GM19240 (cell line): Measurements from ENCODE around the gene BICC1.
"Not testable (repeated sequence)": the region's sequence is repeated elsewhere in the genome, so short reads cannot be mapped to it uniquely, and the experiment has no call there.

Experiments used
- DNase-seq: peaks from one replicate; pipeline ENCODE4 v3.0.0; 2011; ENCODE audit warnings: low spot score; ENCODE audit not compliant: insufficient read length

BICC1 gene

GRCh38 chr10:58567652-58568051 lies 55.0 kb downstream of the BICC1 start:
- DNase-seq = no peak

DNA sequence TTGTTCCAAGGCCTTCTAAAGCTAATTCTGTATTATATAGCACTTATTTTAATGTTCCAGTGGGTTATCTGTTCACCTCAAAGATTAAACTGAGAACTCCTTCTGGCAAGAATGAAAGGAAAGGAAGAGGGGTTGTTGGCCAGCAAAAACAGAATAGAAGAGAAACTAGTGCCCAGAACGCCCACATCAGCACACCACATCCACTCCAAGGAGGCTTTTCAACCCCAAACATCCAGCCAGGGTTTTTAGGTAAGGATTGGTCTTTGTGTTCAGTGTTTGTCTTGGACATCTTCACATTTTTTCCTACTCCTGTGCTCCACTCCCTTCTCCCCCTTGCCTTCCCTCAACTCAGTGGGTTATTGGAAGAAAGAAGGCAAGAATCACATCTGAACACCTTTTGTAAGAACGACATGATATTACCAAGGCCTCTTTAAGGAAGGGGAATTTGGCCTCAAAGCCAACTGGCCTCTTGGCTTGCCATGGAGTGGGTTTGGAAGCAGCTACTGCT lies 55.8 kb downstream of the BICC1 start:
- DNase-seq = no peak

GRCh38 chr10:58570307-58570723 lies 57.6 kb downstream of the BICC1 start:
- DNase-seq = no peak

- DNase-seq = no peak
Measured at GRCh38 chr10:58570979-58571378, 58.3 kb downstream of the BICC1 start.

GRCh38 chr10:58573144-58573543 lies 60.5 kb downstream of the BICC1 start:
- no peak for DNase-seq

DNA sequence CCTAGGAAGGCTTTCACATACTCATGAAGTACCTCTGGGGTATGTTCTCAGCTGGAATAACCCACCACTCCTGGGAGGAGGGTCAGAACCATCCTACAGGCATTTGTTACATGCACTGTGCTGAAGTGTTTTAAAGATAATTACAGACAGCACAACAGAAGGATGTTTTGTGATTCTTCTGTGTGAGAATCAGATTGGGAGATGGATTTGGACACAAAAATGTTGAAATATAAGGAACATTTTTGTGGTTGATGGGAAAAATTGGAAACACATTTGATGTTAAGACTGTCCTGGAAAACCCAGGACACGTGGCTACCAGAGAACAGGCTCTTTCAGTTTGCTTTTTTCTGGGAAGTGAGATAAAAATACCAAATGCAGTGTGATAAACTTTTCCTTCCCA lies 61.4 kb downstream of the BICC1 start:
- no peak for DNase-seq

DNA sequence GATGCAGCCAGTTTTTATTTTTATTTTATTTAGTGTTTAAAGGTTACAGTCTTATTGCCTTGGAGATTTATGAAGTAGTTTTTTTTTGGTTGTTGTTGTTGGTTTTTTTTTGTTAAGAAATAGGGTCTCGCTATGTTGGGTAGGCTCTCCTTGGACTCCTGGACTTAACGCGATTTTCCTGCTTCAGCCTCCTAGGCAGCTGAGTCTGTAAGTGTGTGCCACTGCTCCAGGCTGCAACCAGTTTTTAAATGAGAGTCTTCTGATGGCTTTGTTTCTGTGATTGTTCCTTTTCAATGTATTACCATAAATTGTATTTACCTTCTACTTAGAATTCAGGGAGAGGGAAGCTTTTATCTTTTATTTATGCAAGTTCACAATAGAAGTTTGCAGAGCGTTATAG lies 62.8 kb downstream of the BICC1 start:
- no peak for DNase-seq

DNA sequence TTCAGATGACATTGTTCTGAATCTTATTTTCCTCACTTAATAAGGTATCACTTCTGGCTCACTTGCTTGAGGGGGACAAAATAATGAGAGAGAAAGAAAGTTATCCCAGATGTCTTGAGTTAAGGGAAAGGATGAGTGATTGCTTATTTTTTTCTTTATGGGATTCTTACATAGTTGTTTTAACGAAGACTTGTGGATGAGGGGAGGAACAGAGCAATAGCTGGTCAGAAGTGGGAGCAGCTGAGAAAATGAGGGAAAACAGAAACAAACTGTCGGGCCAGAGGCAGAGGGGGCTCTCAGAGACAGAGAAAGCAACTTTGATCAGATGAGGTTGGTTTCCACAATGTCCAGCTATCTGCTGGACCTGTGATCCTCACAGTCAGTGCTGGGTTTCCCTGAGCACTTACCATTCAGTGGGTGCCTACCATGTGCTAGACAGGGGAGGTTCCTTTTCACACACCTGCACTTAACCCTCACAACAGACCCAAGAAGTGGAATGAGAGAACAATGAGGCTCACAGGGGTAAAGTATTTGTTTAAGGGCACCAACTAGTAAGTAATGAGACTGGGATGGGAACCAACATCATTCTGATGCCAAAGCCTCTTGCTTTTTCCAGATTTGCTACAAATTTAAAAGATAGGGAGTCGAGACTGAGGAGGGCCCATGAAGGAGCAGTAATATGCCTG lies 64.2 kb downstream of the BICC1 start:
- no peak for DNase-seq

DNA sequence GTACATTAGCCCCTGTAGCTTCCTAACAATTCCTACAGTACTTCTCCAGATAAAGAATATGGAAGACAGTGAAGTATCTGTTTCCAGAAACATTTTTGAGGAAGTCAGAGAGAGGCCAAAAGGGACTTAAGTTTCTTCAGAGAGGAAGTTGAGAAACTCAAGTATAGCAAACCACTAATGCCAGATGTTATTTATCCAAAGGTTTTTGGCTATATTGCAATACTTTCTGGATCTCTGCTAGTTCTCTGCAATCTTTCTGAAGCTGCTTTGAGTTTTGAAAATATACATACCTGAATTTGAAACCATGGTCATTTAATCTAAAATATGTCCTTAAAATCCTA lies 64.7 kb downstream of the BICC1 start:
- DNase-seq = no peak

DNA sequence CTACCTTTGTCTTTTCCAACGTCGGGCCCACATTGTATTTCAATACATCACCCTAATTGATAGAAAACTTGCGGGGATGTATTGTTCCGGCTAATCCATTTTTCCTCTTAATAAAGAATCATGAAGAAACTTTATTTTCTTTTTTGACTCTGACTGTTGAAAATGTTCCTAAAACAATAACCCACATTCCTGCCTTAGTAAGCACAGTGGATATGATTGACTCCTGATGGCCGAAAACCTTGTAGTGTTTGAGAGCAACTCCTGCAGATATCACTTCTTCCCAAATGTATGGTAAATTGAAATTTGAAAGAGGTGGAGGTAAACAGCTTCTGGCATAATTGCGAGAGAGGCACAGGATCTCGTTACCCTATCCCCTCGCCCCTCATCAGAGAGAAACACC lies 65.7 kb downstream of the BICC1 start:
- DNase-seq = no peak

DNA sequence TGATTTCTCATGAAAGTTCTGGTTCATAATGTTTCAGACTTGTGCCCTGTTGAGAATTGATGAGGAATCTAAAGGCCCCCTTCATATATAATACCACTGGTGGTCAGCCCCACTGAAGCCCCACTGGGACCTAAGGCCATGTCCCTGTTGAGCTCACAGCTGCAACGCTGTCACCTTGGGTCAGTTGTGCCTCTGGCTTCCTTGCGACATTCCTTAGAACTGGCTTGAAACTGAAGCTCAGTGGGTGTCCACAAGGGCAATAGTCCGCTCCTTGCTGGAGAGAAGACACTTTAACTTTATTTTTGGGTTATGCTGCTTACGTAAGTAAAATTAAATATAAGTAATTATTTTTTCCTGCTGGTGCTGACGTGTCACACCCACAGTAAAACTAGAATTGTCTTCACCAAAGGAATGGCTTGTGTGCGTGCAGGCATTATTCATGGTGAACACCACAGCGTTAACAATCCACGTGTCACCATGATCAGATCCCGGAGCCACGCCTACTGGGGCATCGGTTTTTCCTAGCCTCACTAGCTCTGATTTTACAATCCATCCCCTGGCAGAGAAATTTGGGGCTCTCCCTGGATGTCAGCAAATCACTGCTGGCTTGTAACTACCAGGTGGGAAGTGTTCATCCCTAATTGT lies 66.5 kb downstream of the BICC1 start:
- DNase-seq = no peak

DNA sequence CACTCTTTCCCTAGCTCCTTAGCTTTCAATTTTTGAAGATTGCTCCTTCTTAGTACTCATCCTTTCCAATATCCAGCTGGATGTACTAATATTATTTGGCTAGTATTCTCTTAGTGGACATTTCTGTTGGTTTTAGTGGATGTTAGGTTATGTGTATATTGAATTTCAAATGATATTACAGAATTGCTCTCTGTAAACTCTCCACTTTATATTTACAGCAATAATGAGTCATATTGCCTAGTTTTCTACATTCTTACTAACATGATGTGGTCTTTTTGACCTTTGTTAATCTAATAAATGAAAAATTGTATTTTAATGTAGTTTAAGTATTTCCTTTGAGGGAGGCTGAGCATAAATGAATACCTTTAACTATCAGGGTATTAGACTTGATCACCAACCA lies 69.4 kb downstream of the BICC1 start:
- DNase-seq = no peak

- DNase-seq = no peak
Measured at GRCh38 chr10:58585435-58585834, 72.8 kb downstream of the BICC1 start.

- no peak for DNase-seq
Measured at GRCh38 chr10:58586282-58587245, 73.9 kb downstream of the BICC1 start.

DNA sequence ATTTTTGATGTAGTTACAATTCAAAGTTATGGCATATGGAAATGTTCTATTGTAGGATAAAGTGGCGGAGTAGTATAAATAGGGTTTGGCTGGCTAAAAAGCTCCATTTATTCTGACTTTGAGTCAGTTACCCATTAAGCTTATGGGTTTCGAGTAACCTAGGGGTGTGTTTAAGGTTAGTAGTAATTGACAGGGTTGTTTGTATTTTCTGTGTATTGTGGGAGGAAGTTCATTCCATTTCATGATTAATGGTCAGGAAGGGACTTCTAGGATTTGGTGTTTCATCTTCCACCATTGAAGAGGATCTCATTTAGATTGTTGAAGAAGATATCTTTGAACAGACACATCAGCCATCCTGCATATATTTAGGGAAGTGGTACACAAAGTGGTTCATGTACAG lies 75.0 kb downstream of the BICC1 start:
- DNase-seq = no peak

GRCh38 chr10:58588673-58589265 lies 76.1 kb downstream of the BICC1 start:
- no peak for DNase-seq

GRCh38 chr10:58590152-58590840 lies 77.6 kb downstream of the BICC1 start:
- DNase-seq = no peak

- no peak for DNase-seq
Measured at GRCh38 chr10:58590924-58591323, 78.3 kb downstream of the BICC1 start.

- no peak for DNase-seq
Measured at GRCh38 chr10:58593008-58593407, 80.3 kb downstream of the BICC1 start.

DNA sequence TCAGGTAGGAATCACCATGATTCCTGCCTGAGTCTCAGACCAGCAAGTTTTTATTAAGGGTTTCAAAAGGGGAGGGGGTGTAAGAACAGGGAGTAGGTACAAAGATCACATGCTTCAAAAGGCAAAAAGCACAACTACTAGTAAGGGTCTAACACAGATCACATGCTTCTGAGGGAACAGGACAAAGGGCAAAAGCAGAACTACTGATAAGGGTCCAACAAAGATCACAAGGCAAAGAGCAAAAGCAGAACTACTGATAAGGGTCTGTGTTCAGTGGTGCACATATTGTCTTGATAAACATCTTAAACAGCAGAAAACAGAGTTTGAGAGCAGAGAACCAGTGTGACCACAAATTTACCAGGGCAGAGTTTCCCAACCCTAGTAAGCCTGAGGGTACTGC lies 84.5 kb downstream of the BICC1 start:
- DNase-seq = not testable (repeated sequence)

- no peak for DNase-seq
Measured at GRCh38 chr10:58599927-58600553, 87.4 kb downstream of the BICC1 start.
